Vein endothelial cell (primary cell): ENCODE measurements around the gene AMER1. TPM values are rescaled to one million over a fixed set of nuclear protein-coding genes. Genes with fewer than 3 reads are reported as not detected.

Source experiments
- small RNA-seq: library from RNA; depleted of rRNA; stranded (forward); fragments of <200 nt; gene quantifications from one replicate; pipeline ENCODE3, GENCODE V24; 2012
- total RNA-seq: library from RNA; depleted of rRNA; stranded (reverse); fragments of >200 nt; gene quantifications from 2 replicates; pipeline ENCODE4 v1.2.3, GENCODE V29; 2012

AMER1 gene
- total RNA-seq = 2.4 and 2.9 TPM in 2 replicates

DNA sequence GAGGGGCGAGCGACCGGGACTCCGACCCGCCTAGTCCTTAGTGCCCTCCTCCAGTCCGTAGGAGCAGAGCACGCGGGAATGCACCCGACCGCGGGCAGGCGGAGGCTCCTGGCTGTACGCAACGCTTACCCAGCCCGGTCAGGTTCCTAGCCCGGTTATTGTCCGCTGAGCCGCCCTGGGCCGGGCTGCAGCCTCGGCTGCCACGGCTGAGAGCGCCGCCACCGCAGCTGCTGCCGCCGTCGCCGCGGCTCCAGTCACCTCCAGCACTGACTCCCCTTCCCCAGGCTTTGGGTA is at the start of gene AMER1:
Gene AMER1 (minus strand): TSS at position 268 of the 294 bp plus-strand sequence. CDS start 12,422 bp downstream, outside the sequence.

GRCh38 chrX:64230123-64230970 is 24.8 kb upstream of the AMER1 start, which contains the start of gene ASB12:
Gene ASB12 (minus strand): TSS chrX:64230607. CDS start chrX:64225650, 4,957 bp downstream.

Small RNA genes within 50 kb of the gene (small RNA-seq; reads per million reads assigned to genes)
- not detected for gene RN7SL799P

Other genes starting within 250 kb of the AMER1 start
- gene ASB12, start 24.9 kb upstream of the AMER1 start, total RNA-seq = not detected in 2 replicates
- 0.65 and 0.86 TPM in 2 replicates for gene MTMR8, start 189.7 kb upstream of the AMER1 start, total RNA-seq